AG04449 (cell line): ENCODE results near the gene HMGN3.

Source experiments
- CTCF ChIA-PET: fragments of 350-600 bp; formaldehyde crosslinking; extraction: SDS; loops from one replicate; lab custom pipeline; 2021; ENCODE audit warnings: antibody characterized with exemption; lab: Yijun Ruan, JAX
- POLR2A ChIA-PET: fragments of 400-600, 350-600 bp; formaldehyde crosslinking; extraction: SDS; loops from one replicate; lab custom pipeline; 2020; ENCODE audit warnings: antibody characterized with exemption, inconsistent platforms; lab: Yijun Ruan, JAX
- DNase-seq: peaks from one replicate; pipeline ENCODE4 v3.0.0-alpha.2; 2010; ENCODE audit warnings: low read depth, low spot score
- H3K4me3 ChIP-seq: 2 replicates; pipeline ENCODE4 v1.5.1; 2011; ENCODE audit warnings: low read depth, mild to moderate bottlenecking, control low read depth, low read length
- TF ChIP-seq, protein P1 (sequence below): IDR thresholded peaks from one replicate; pipeline ENCODE4 v1.5.1; 2011; ENCODE audit warnings: mild to moderate bottlenecking, moderate library complexity, low read length, control low read depth, inconsistent platforms; ENCODE audit not compliant: insufficient read depth; ENCODE audit errors: missing control alignments

Gene HMGN3

DNA sequence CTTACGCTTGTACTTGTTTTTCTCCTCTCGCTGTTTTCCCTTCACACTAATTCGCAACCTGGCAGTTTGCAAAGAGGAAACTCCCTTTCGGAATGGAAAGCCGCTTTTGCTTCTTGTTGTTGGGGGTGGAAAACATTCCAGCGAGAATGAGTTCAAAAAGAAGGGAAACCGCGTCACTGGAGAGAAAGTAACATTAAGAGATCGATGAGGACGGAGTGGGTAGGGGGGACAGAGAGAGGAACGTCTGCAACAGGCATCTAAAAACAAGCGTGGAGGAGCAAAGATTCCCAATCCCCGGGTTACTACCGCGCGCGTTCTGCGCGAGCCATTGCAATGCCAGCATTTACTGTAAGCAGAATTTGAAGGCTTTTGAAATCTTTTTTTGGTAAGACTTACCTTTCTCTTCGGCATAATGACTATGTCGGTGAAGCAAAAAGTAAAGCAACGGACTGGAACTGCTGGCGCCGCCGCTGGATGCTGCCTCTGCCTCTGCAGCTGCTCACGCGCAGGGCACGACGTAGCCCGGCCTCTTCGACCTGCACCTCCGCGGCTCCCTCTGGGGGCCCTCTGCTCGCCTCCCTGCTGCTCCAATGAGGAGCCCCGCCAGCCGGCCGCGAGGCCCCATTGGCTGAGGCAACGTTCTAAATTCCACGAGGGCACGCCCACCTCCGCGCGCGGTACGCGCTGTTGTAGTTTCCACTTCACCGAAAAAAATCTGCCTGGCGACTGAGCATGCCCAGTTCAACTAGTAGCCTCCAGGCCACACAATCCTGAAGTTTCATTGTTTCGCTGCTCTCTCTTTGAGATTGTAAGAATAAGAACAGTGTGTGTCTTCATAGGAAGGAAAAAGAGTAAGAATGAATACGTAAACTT lies at the start of gene HMGN3:
HMGN3 (minus strand) TSS at position 533 of the 873 bp plus-strand sequence.
- POLR2A ChIA-PET, result no interaction called here
- CTCF ChIA-PET, result no interaction called here
- TF ChIP-seq, protein P1, sequence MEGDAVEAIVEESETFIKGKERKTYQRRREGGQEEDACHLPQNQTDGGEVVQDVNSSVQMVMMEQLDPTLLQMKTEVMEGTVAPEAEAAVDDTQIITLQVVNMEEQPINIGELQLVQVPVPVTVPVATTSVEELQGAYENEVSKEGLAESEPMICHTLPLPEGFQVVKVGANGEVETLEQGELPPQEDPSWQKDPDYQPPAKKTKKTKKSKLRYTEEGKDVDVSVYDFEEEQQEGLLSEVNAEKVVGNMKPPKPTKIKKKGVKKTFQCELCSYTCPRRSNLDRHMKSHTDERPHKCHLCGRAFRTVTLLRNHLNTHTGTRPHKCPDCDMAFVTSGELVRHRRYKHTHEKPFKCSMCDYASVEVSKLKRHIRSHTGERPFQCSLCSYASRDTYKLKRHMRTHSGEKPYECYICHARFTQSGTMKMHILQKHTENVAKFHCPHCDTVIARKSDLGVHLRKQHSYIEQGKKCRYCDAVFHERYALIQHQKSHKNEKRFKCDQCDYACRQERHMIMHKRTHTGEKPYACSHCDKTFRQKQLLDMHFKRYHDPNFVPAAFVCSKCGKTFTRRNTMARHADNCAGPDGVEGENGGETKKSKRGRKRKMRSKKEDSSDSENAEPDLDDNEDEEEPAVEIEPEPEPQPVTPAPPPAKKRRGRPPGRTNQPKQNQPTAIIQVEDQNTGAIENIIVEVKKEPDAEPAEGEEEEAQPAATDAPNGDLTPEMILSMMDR, result peak; percentile 26

DNA sequence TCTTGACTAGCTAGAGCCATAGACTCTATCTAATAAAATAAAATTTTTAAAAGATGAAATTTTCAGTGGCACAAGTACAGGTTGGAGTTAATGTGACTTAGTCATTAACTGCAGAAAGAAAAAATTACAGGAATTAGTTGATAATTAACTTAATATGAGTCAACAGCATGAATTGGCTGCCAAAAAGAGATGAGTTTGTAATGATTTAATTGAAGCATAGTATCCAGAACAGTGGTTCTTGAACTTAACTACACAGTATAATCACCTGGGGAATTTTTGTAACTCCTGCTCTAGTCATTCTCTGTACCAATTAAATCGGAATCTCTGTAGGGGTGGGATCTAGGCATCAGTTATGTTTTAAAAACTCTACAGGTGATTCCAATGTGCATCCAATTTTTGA lies 46.3 kb upstream of the HMGN3 start:
- TF ChIP-seq, protein P1, result no peak
- CTCF ChIA-PET, result no interaction called here
- no peak overlapping the region for H3K4me3 ChIP-seq
- DNase-seq, result no peak
- POLR2A ChIA-PET, result no interaction called here

More for the DNA sequence above, at the start of gene HMGN3:
- peak; percentile 49 for DNase-seq
- H3K4me3 ChIP-seq, result peak within 1 kb of the TSS; percentile 78

DNA sequence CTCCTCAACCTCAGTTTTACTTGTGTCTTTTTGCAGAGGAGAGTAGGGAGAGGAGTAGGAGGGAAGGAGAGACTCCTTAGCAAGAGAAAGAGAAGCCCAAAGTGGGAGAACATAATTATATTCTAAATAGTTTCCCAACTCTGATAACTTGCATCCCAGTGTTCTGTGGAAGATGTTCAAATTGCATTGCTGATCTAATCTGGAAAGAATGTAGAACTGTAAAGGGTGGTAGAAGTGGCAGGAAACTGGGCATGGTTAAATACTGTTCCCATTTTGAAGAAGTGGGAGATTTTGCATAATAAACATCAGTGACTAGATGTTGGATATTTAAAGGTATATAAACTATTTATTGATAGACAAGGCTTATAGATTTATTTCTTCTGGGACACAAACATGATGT lies 42.6 kb upstream of the HMGN3 start:
- ChIA-PET POLR2A (no interaction called here), CTCF (no interaction called here)
- no peak for DNase-seq
- TF ChIP-seq, protein P1, result no peak
- no peak overlapping the region for H3K4me3 ChIP-seq

DNA sequence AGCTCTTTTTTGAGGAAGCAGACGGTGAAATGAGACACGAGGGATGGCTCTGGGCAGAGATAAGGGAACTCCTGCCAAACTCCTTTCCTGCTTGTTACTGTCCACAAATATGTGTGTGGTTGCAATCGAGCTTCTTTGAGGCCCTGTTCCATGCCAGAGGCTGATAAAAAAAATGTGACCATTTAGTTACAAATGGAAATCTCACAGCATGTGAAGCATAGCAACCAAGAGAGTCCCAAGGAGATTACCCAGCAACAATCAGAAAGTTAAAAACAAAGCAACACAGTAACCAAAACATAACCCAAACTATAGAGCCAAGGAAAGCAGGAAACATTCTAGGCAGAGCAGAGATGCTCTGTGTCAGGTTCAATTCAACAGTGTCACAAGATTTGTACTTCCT lies 35.4 kb upstream of the HMGN3 start:
- POLR2A ChIA-PET, result no interaction called here
- CTCF ChIA-PET, result no interaction called here
- TF ChIP-seq, protein P1, result no peak
- H3K4me3 ChIP-seq, result no peak overlapping the region
- DNase-seq, result peak; percentile 23

DNA sequence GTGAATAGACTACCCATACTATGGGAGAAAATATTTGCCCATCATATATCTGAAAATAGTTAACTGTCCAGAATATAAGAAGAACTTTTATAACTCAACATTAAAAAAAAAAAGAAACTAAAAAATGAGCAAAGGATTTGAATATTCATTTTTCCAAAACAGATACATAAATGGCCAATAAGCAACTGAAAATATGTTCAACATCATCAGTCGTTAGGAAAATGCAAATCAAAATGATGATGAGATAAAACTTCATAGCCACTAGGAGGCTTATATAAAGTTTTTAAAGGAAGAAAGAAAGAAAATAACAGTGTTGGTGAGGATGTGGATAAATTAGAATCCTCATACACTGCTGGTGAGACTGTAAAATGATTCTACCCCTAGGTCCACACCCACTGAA lies 32.6 kb upstream of the HMGN3 start:
- ChIA-PET POLR2A (no interaction called here), CTCF (no interaction called here)
- DNase-seq, result no peak
- H3K4me3 ChIP-seq, result no peak overlapping the region
- TF ChIP-seq, protein P1, result no peak

DNA sequence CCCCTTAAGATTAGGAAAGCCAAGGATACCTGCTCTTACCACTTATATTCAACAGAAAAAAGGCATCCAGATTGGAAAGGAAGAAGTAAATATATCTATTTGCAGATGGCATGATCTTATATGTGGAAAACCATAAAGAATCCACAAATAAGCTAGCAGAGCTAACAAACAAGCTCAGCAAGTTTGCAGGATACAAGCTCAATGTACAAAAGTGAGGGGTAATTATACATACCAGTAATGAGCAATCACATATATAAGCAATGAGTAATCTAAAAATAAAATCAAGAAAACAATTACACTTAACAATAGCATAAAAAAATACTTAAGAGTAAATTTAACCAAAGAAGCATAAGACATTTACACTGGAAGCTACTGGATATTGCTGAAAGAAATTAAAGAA lies 31.6 kb upstream of the HMGN3 start:
- TF ChIP-seq, protein P1, result no peak
- no peak overlapping the region for H3K4me3 ChIP-seq
- POLR2A ChIA-PET, result no interaction called here
- CTCF ChIA-PET, result no interaction called here
- DNase-seq, result no peak
